Activated T-helper 17 cell treated with anti-CD3 and anti-CD28 coated beads, Interleukin-2, amount 50 U/mL, for 72 hours (primary cell): ENCODE data around the gene RFPL2. TPM values are rescaled to one million over a fixed set of nuclear protein-coding genes. Genes with fewer than 3 reads are reported as not detected.

Source experiments
- ATAC-seq: fragments of 150-1000 bp; cut with Tn5 transposase; replicated peaks from 2 replicates; pipeline ENCODE4 v1.10.0; 2021; ENCODE audit warnings: mild to moderate bottlenecking, moderate library complexity
- H3K27ac Mint-ChIP-seq: one replicate; pipeline ENCODE4 v1.8.0; 2022; ENCODE audit warnings: mixed read lengths
- H3K27me3 Mint-ChIP-seq: one replicate; pipeline ENCODE4 v1.8.0; 2022; ENCODE audit warnings: mixed read lengths
- H3K36me3 Mint-ChIP-seq: one replicate; pipeline ENCODE4 v1.8.0; 2022; ENCODE audit warnings: low read depth, mild to moderate bottlenecking, mixed read lengths
- H3K4me1 Mint-ChIP-seq: one replicate; pipeline ENCODE4 v1.8.0; 2022; ENCODE audit warnings: mixed read lengths
- H3K4me3 Mint-ChIP-seq: one replicate; pipeline ENCODE4 v1.8.0; 2022; ENCODE audit warnings: mild to moderate bottlenecking, mixed read lengths
- H3K9me3 Mint-ChIP-seq: one replicate; pipeline ENCODE4 v1.8.0; 2022; ENCODE audit warnings: mixed read lengths
- total RNA-seq, 2 donors: library from RNA; stranded (reverse); gene quantifications; one replicate each; pipeline ENCODE4 v1.2.3, GENCODE V29; 2022

RFPL2 gene
- total RNA-seq, 2 donors from 2014 or later, result 0.24 to 0.30 TPM

- H3K27me3 Mint-ChIP-seq, result peaks cover 11% of the 10 kb centered on the region
- H3K4me1 Mint-ChIP-seq, result no peaks in the 10 kb centered on the region
- no peak overlapping the region for H3K4me3 Mint-ChIP-seq
- H3K27ac Mint-ChIP-seq, result no peak overlapping the region
- no peaks in the 10 kb centered on the region for H3K36me3 Mint-ChIP-seq
- ATAC-seq, result no peak
- H3K9me3 Mint-ChIP-seq, result no peaks in the 10 kb centered on the region
Observed at GRCh38 chr22:32217465-32217864, 12.6 kb upstream of the RFPL2 start.

- Mint-ChIP-seq H3K4me1 (no peaks in the 10 kb centered on the region), H3K27me3 (peaks cover 11% of the 10 kb centered on the region), H3K36me3 (no peaks in the 10 kb centered on the region), H3K9me3 (no peaks in the 10 kb centered on the region), H3K4me3 (no peak overlapping the region), H3K27ac (no peak overlapping the region)
- ATAC-seq, result no peak
Observed at GRCh38 chr22:32216911-32217310, 12.0 kb upstream of the RFPL2 start.

GRCh38 chr22:32211011-32211410, 6.1 kb upstream of the RFPL2 start:
- Mint-ChIP-seq H3K27me3 (peaks cover 11% of the 10 kb centered on the region), H3K4me1 (peaks cover 5% of the 10 kb centered on the region), H3K27ac (no peak overlapping the region), H3K4me3 (no peak overlapping the region), H3K36me3 (no peaks in the 10 kb centered on the region), H3K9me3 (no peaks in the 10 kb centered on the region)
- ATAC-seq, result no peak

GRCh38 chr22:32208681-32209080, 3.8 kb upstream of the RFPL2 start:
- H3K36me3 Mint-ChIP-seq, result no peaks in the 10 kb centered on the region
- peaks cover 11% of the 10 kb centered on the region for H3K4me1 Mint-ChIP-seq
- no peak for ATAC-seq
- no peak overlapping the region for H3K4me3 Mint-ChIP-seq
- H3K9me3 Mint-ChIP-seq, result no peaks in the 10 kb centered on the region
- H3K27me3 Mint-ChIP-seq, result peaks cover 3% of the 10 kb centered on the region
- no peak overlapping the region for H3K27ac Mint-ChIP-seq

GRCh38 chr22:32207971-32208480, 3.2 kb upstream of the RFPL2 start:
- no peak overlapping the region for H3K4me3 Mint-ChIP-seq
- H3K36me3 Mint-ChIP-seq, result no peaks in the 10 kb centered on the region
- H3K27ac Mint-ChIP-seq, result no peak overlapping the region
- peaks cover 2% of the 10 kb centered on the region for H3K27me3 Mint-ChIP-seq
- peaks cover 11% of the 10 kb centered on the region for H3K4me1 Mint-ChIP-seq
- H3K9me3 Mint-ChIP-seq, result no peaks in the 10 kb centered on the region
- no peak for ATAC-seq

GRCh38 chr22:32206774-32207758, 2.2 kb upstream of the RFPL2 start:
- ATAC-seq, result peak; percentile 34
- Mint-ChIP-seq H3K4me1 (peaks cover 14% of the 10 kb centered on the region), H3K27ac (no peak overlapping the region), H3K4me3 (peak overlapping the region; percentile 29), H3K36me3 (no peaks in the 10 kb centered on the region), H3K9me3 (no peaks in the 10 kb centered on the region), H3K27me3 (no peaks in the 10 kb centered on the region)

GRCh38 chr22:32205974-32206773, 1.3 kb upstream of the RFPL2 start:
- peaks cover 16% of the 10 kb centered on the region for H3K4me1 Mint-ChIP-seq
- H3K27me3 Mint-ChIP-seq, result no peaks in the 10 kb centered on the region
- no peaks in the 10 kb centered on the region for H3K36me3 Mint-ChIP-seq
- peak overlapping the region; percentile 79 for H3K4me3 Mint-ChIP-seq
- H3K9me3 Mint-ChIP-seq, result no peaks in the 10 kb centered on the region
- no peak for ATAC-seq
- H3K27ac Mint-ChIP-seq, result no peak overlapping the region

GRCh38 chr22:32204040-32204855, 625 bp downstream of the RFPL2 start:
- no peaks in the 10 kb centered on the region for H3K9me3 Mint-ChIP-seq
- no peaks in the 10 kb centered on the region for H3K36me3 Mint-ChIP-seq
- H3K27ac Mint-ChIP-seq, result no peak overlapping the region
- H3K4me1 Mint-ChIP-seq, result peaks cover 23% of the 10 kb centered on the region
- no peaks in the 10 kb centered on the region for H3K27me3 Mint-ChIP-seq
- H3K4me3 Mint-ChIP-seq, result peak overlapping the region; percentile 79
- ATAC-seq, result peak; percentile 46

GRCh38 chr22:32203181-32204039, 1.5 kb downstream of the RFPL2 start:
- Mint-ChIP-seq H3K36me3 (no peaks in the 10 kb centered on the region), H3K27ac (no peak overlapping the region), H3K9me3 (no peaks in the 10 kb centered on the region), H3K4me1 (peaks cover 23% of the 10 kb centered on the region), H3K27me3 (no peaks in the 10 kb centered on the region), H3K4me3 (peak overlapping the region; percentile 79)
- no peak for ATAC-seq

GRCh38 chr22:32202539-32203180, 2.2 kb downstream of the RFPL2 start:
- no peaks in the 10 kb centered on the region for H3K27me3 Mint-ChIP-seq
- no peak overlapping the region for H3K27ac Mint-ChIP-seq
- peak; percentile 49 for ATAC-seq
- peak overlapping the region; percentile 79 for H3K4me3 Mint-ChIP-seq
- H3K9me3 Mint-ChIP-seq, result no peaks in the 10 kb centered on the region
- no peaks in the 10 kb centered on the region for H3K36me3 Mint-ChIP-seq
- peaks cover 23% of the 10 kb centered on the region for H3K4me1 Mint-ChIP-seq

- Mint-ChIP-seq H3K27me3 (no peaks in the 10 kb centered on the region), H3K4me3 (peak overlapping the region; percentile 79), H3K9me3 (no peaks in the 10 kb centered on the region), H3K4me1 (peaks cover 22% of the 10 kb centered on the region), H3K36me3 (no peaks in the 10 kb centered on the region), H3K27ac (no peak overlapping the region)
- ATAC-seq, result no peak
Observed at GRCh38 chr22:32202161-32202538, 2.7 kb downstream of the RFPL2 start.

GRCh38 chr22:32200752-32201151, 4.1 kb downstream of the RFPL2 start:
- no peaks in the 10 kb centered on the region for H3K36me3 Mint-ChIP-seq
- H3K27me3 Mint-ChIP-seq, result no peaks in the 10 kb centered on the region
- peaks cover 18% of the 10 kb centered on the region for H3K4me1 Mint-ChIP-seq
- H3K27ac Mint-ChIP-seq, result peak overlapping the region; percentile 21
- ATAC-seq, result no peak
- no peak overlapping the region for H3K4me3 Mint-ChIP-seq
- H3K9me3 Mint-ChIP-seq, result no peaks in the 10 kb centered on the region

GRCh38 chr22:32199961-32200360, 4.9 kb downstream of the RFPL2 start:
- no peak for ATAC-seq
- Mint-ChIP-seq H3K4me3 (no peak overlapping the region), H3K4me1 (peaks cover 18% of the 10 kb centered on the region), H3K27me3 (no peaks in the 10 kb centered on the region), H3K27ac (no peak overlapping the region), H3K36me3 (no peaks in the 10 kb centered on the region), H3K9me3 (no peaks in the 10 kb centered on the region)
